ENCODE measurements around the gene SEC14L5.

GRCh38 chr16:4915226-4915761 lies 42.8 kb upstream of the SEC14L5 start:
- TF ChIP-seq CTCF (IDR thresholded peaks at IDR 0.05; ENCODE audit: low read depth, low read length), result no peak
- no peak for TF ChIP-seq EZH2phosphoT487 (IDR thresholded peaks at IDR 0.05; ENCODE audit: low read depth)

Data from OCI-LY3 (cell line).